GM18870 (cell line): ENCODE measurements around the gene MRPL36.

Experiments used
- ATAC-seq: cut with Tn5 transposase; IDR thresholded peaks from one replicate; pipeline ENCODE4 v1.9.1; 2021; ENCODE audit warnings: moderate library complexity; ENCODE audit not compliant: unreplicated experiment

The MRPL36 gene

GRCh38 chr5:1751026-1751863 lies 48.4 kb downstream of the MRPL36 start:
- no peak for ATAC-seq

- no peak for ATAC-seq
These were observed 49.2 kb downstream of the MRPL36 start for GRCh38 chr5:1750469-1750868.

GRCh38 chr5:1749346-1750124 lies 50.1 kb downstream of the MRPL36 start:
- ATAC-seq, result no peak

- ATAC-seq, result no peak
These were observed 50.8 kb downstream of the MRPL36 start for GRCh38 chr5:1748845-1749244.
